ENCODE measurements around the gene CRTAP. TPM values are rescaled to one million over a fixed set of nuclear protein-coding genes. Genes with fewer than 3 reads are reported as not detected.

The CRTAP gene
- total and polyA plus RNA-seq, 2 of the 13 experiments (the other 11 are each of a cell fraction or from before 2014, with no cell fraction given) = 54.2 to 119 TPM

GRCh38 chr3:33077976-33078375 lies 35.8 kb upstream of the CRTAP start (continued):
- no peak for TF ChIP-seq ZNF687 (CRISPR knock-in tag; IDR thresholded peaks at IDR 0.05)
- TF ChIP-seq CHD2 (IDR thresholded peaks at IDR 0.05; ENCODE audit: low read depth, low read length) = no peak
- no peak for TF ChIP-seq ZNF20 (CRISPR knock-in tag; IDR thresholded peaks at IDR 0.05)
- TF ChIP-seq ATAD3A (CRISPR knock-in tag; IDR thresholded peaks at IDR 0.05) = no peak
- no peak for TF ChIP-seq NBN (conservative IDR thresholded peaks at IDR 0.05)
- no peak for TF ChIP-seq ZSCAN21 (CRISPR knock-in tag; IDR thresholded peaks at IDR 0.05; ENCODE audit: borderline replicate concordance)
- no peak for TF ChIP-seq ZXDC (CRISPR knock-in tag; IDR thresholded peaks at IDR 0.05)

Data from HepG2 (cell line).